ENCODE results near the gene EXOC2. TPM values are rescaled to one million over a fixed set of nuclear protein-coding genes. Genes with fewer than 3 reads are reported as not detected.

Gene EXOC2
- total and polyA plus RNA-seq, 2 donors (not counting 3 experiments of a cell fraction or from before 2014, with no cell fraction given) = 18.2 to 30.8 TPM

DNA sequence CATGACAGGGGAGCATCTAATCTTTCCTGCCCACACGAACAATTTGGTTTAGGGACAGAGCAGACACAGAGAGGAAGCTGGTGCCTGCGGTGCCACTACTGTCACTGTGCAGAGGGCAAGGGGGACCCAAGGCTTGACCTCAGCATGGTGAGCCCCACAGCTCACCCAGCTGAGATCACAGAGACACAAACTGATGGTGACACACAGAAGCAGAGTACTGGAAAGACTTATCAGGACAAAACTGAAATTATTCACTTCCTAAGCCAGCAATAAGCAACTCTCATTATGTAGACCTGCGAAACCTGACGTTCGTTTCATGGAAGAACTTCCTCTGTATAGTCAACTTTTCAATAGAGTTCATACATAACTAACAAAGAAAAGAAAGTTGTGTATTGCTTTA, 122.1 kb downstream of the EXOC2 start:
- no TSS peak for BruUV-seq (replicated peaks)
- no peaks in the 10 kb centered on the region for H3K9me3 ChIP-seq (replicated peaks; ENCODE audit: control insufficient read depth, insufficient read depth, low read length)
- no peak overlapping the region for H2AFZ ChIP-seq (ENCODE audit: low read depth, low read length)
- dilution Hi-C loops (cut with MboI; ENCODE audit: extremely low pct_ligation_motif_present, low sequenced_read_pairs) = no loop called here
- no peaks in the 10 kb centered on the region for H3K79me2 ChIP-seq (ENCODE audit: control insufficient read depth, insufficient read depth, low read length)
- intact Hi-C loops (cut with micrococcal nuclease) = no loop called here
- H3K27ac ChIP-seq (ENCODE audit: insufficient read depth, low read depth, low read length) = no peak overlapping the region
- no peak overlapping the region for H3K4me2 ChIP-seq (ENCODE audit: insufficient read depth, low read length)
- H3K36me3 ChIP-seq (ENCODE audit: control insufficient read depth in 2 of 2, extremely low read depth in 1 of 2, insufficient read depth in 2 of 2, low read length in 2 of 2) = peaks cover 3 to 7% of the 10 kb centered on the region in 2 experiments
- no peaks in the 10 kb centered on the region for H3K4me1 ChIP-seq (ENCODE audit: control insufficient read depth, extremely low read depth, insufficient read depth, low read length)
- FAIRE-seq (no peak), DNase-seq (ENCODE audit: low read depth, low spot score) (no peak)
- no peaks in the 10 kb centered on the region for H4K20me1 ChIP-seq (replicated peaks; ENCODE audit: control insufficient read depth, extremely low read depth, insufficient read depth, low read length)
- no peak overlapping the region for H3K4me3 ChIP-seq (replicated peaks in 1 of 3; ENCODE audit: insufficient read depth in 1 of 3, low read depth in 1 of 3, low read length in 3 of 3)
- ChIA-PET POLR2A (no interaction called here), CTCF (no interaction called here)
- H3K9me1 ChIP-seq (replicated peaks; ENCODE audit: control insufficient read depth, extremely low read depth, insufficient read depth, low read length) = no peaks in the 10 kb centered on the region
- H3K9ac ChIP-seq (replicated peaks; ENCODE audit: extremely low read depth, insufficient read depth, low read length) = no peak overlapping the region
- H3K27me3 ChIP-seq (ENCODE audit: control insufficient read depth in 2 of 2, insufficient read depth in 2 of 2, low read length in 2 of 2) = no peaks in the 10 kb centered on the region
- TF ChIP-seq EZH2 (IDR thresholded peaks at IDR 0.05; ENCODE audit: borderline replicate concordance, low read depth, low read length, severe bottlenecking) = no peak

GRCh38 chr6:568954-569523, 123.9 kb downstream of the EXOC2 start:
- H3K4me1 ChIP-seq (ENCODE audit: control insufficient read depth, extremely low read depth, insufficient read depth, low read length) = no peaks in the 10 kb centered on the region
- no peaks in the 10 kb centered on the region for H3K9me3 ChIP-seq (replicated peaks; ENCODE audit: control insufficient read depth, insufficient read depth, low read length)
- no peaks in the 10 kb centered on the region for H4K20me1 ChIP-seq (replicated peaks; ENCODE audit: control insufficient read depth, extremely low read depth, insufficient read depth, low read length)
- ChIA-PET POLR2A (no interaction called here), CTCF (interaction anchor here (0.6 kb wide), 1 partner anchor 74 kb away, joined by 3 read pairs; no protein-coding TSS in a partner anchor)
- H3K27ac ChIP-seq (ENCODE audit: insufficient read depth, low read depth, low read length) = no peak overlapping the region
- dilution Hi-C loops (cut with MboI; ENCODE audit: extremely low pct_ligation_motif_present, low sequenced_read_pairs) (no loop called here), intact Hi-C loops (cut with micrococcal nuclease) (no loop called here)
- no peaks in the 10 kb centered on the region for H3K9me1 ChIP-seq (replicated peaks; ENCODE audit: control insufficient read depth, extremely low read depth, insufficient read depth, low read length)
- FAIRE-seq = no peak
- H3K79me2 ChIP-seq (ENCODE audit: control insufficient read depth, insufficient read depth, low read length) = no peaks in the 10 kb centered on the region
- no TSS peak for BruUV-seq (replicated peaks)
- TF ChIP-seq EZH2 (IDR thresholded peaks at IDR 0.05; ENCODE audit: borderline replicate concordance, low read depth, low read length, severe bottlenecking) = no peak
- TF ChIP-seq, protein P1, sequence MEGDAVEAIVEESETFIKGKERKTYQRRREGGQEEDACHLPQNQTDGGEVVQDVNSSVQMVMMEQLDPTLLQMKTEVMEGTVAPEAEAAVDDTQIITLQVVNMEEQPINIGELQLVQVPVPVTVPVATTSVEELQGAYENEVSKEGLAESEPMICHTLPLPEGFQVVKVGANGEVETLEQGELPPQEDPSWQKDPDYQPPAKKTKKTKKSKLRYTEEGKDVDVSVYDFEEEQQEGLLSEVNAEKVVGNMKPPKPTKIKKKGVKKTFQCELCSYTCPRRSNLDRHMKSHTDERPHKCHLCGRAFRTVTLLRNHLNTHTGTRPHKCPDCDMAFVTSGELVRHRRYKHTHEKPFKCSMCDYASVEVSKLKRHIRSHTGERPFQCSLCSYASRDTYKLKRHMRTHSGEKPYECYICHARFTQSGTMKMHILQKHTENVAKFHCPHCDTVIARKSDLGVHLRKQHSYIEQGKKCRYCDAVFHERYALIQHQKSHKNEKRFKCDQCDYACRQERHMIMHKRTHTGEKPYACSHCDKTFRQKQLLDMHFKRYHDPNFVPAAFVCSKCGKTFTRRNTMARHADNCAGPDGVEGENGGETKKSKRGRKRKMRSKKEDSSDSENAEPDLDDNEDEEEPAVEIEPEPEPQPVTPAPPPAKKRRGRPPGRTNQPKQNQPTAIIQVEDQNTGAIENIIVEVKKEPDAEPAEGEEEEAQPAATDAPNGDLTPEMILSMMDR (IDR thresholded peaks at IDR 0.05; ENCODE audit: extremely low read depth in 1 of 2, insufficient read depth in 1 of 2, low read depth in 1 of 2, low read length in 2 of 2) = no peak
- TF ChIP-seq FOS (IDR thresholded peaks at IDR 0.05; ENCODE audit: borderline replicate concordance, insufficient read depth, low read length) = no peak
- no peak for TF ChIP-seq POLR2A (IDR thresholded peaks at IDR 0.05; ENCODE audit: low read depth, low read length)
- TF ChIP-seq, protein P2, sequence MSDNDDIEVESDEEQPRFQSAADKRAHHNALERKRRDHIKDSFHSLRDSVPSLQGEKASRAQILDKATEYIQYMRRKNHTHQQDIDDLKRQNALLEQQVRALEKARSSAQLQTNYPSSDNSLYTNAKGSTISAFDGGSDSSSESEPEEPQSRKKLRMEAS (IDR thresholded peaks at IDR 0.05; ENCODE audit: insufficient read depth, insufficient read length) = no peak
- TF ChIP-seq GATA2 (IDR thresholded peaks at IDR 0.05; ENCODE audit: insufficient read depth, insufficient read length, low read depth, low read length) = no peak
- TF ChIP-seq MYC (IDR thresholded peaks at IDR 0.05; ENCODE audit: low read depth, low read length) = no peak
- TF ChIP-seq JUN (IDR thresholded peaks at IDR 0.05; ENCODE audit: borderline replicate concordance, insufficient read depth, insufficient read length, low read depth) = no peak
- TF ChIP-seq POLR2AphosphoS5 (IDR thresholded peaks at IDR 0.05; ENCODE audit: insufficient read depth, low read depth, low read length) = no peak
- H2AFZ ChIP-seq (ENCODE audit: low read depth, low read length) = no peak overlapping the region
- H3K9ac ChIP-seq (replicated peaks; ENCODE audit: extremely low read depth, insufficient read depth, low read length) = no peak overlapping the region
- H3K36me3 ChIP-seq (ENCODE audit: control insufficient read depth in 2 of 2, extremely low read depth in 1 of 2, insufficient read depth in 2 of 2, low read length in 2 of 2) = peaks cover 7 to 9% of the 10 kb centered on the region in 2 experiments
- no peak overlapping the region for H3K4me2 ChIP-seq (ENCODE audit: insufficient read depth, low read length)
- no peak for DNase-seq (ENCODE audit: low read depth, low spot score)
- no peak overlapping the region for H3K4me3 ChIP-seq (replicated peaks in 1 of 3; ENCODE audit: insufficient read depth in 1 of 3, low read depth in 1 of 3, low read length in 3 of 3)
- H3K27me3 ChIP-seq (ENCODE audit: control insufficient read depth in 2 of 2, insufficient read depth in 2 of 2, low read length in 2 of 2) = no peaks in the 10 kb centered on the region
